GM23338 (cell line): ENCODE results near the gene APPBP2. TPM values are rescaled to one million over a fixed set of nuclear protein-coding genes. Genes with fewer than 3 reads are reported as not detected.

ENCODE experiments used
- CREB1 ChIP-seq: fragments of 250-450 bp; sonication (Bioruptor Pico); IDR thresholded peaks from 2 replicates; pipeline ENCODE4 v1.5.0; 2020; ENCODE audit warnings: low read depth, mild to moderate bottlenecking, moderate library complexity
- EZH2 ChIP-seq: fragments of 200-600 bp; sonication (generic); IDR thresholded peaks from one replicate; pipeline ENCODE4 v1.8.0; 2017; ENCODE audit warnings: antibody characterized with exemption, mild to moderate bottlenecking, low read depth; ENCODE audit not compliant: unreplicated experiment
- EZH2phosphoT487 ChIP-seq: fragments of 200-600 bp; sonication (generic); IDR thresholded peaks from one replicate; pipeline ENCODE4 v1.8.1; 2018; ENCODE audit warnings: antibody characterized with exemption; ENCODE audit not compliant: unreplicated experiment
- JUNB ChIP-seq: IDR thresholded peaks from one replicate; pipeline ENCODE4 v1.6.1; 2016; ENCODE audit warnings: antibody characterized with exemption; ENCODE audit not compliant: unreplicated experiment
- POLR2AphosphoS5 ChIP-seq: IDR thresholded peaks from 2 replicates; pipeline ENCODE4 v1.6.1; 2016; ENCODE audit warnings: antibody characterized with exemption, low read depth
- REST ChIP-seq: IDR thresholded peaks from one replicate; pipeline ENCODE4 v1.6.1; 2018; ENCODE audit warnings: antibody characterized with exemption; ENCODE audit not compliant: unreplicated experiment
- STAT1 ChIP-seq: IDR thresholded peaks from one replicate; pipeline ENCODE4 v1.6.1; 2016; ENCODE audit warnings: antibody characterized with exemption; ENCODE audit not compliant: unreplicated experiment
- ZNF114 ChIP-seq: fragments of 250-450 bp; sonication (Bioruptor Pico); IDR thresholded peaks from 2 replicates; pipeline ENCODE4 v1.5.0; 2020; ENCODE audit warnings: mild to moderate bottlenecking, moderate library complexity
- ZNF462 ChIP-seq: fragments of 250-450 bp; sonication (Bioruptor Pico); IDR thresholded peaks from 2 replicates; pipeline ENCODE4 v1.5.0; 2020; ENCODE audit warnings: mild to moderate bottlenecking, moderate library complexity
- polyA plus RNA-seq: library from polyadenylated mRNA; unstranded; fragments of >200 nt; fragmentation: Nextera tagmentation; extraction: Ambion mirVana; gene quantifications from 2 replicates; pipeline ENCODE4 v1.2.1, GENCODE V29; 2016
- total RNA-seq: library from RNA; depleted of rRNA; stranded (reverse); fragments of >200 nt; shearing (Covaris generic); gene quantifications from 2 replicates; pipeline ENCODE4 v1.2.3, GENCODE V29; 2014

APPBP2 gene
- total and polyA plus RNA-seq, 2 experiments from 2014 or later: 9.3 to 15.0 TPM

GRCh38 chr17:60481604-60482003 lies 44.4 kb downstream of the APPBP2 start (continued):
- TF ChIP-seq ZNF462 (CRISPR knock-in tag) (no peak), REST (no peak), EZH2 (no peak), EZH2phosphoT487 (no peak), CREB1 (CRISPR knock-in tag) (no peak), POLR2AphosphoS5 (no peak), STAT1 (no peak), JUNB (no peak), ZNF114 (CRISPR knock-in tag) (no peak)
